GM18861 (cell line): ENCODE data around the gene ZFP36.
"Not testable (repeated sequence)": the region's sequence is repeated elsewhere in the genome, so short reads cannot be mapped to it uniquely, and the experiment has no call there.

Experiments used
- ATAC-seq: cut with Tn5 transposase; IDR thresholded peaks from one replicate; pipeline ENCODE4 v1.9.1; 2021; ENCODE audit not compliant: unreplicated experiment

ZFP36 gene

GRCh38 chr19:39406656-39407409 lies at the start of gene ZFP36:
Gene ZFP36 (plus strand): TSS chr19:39406847. CDS start chr19:39406905, 58 bp downstream.
- no peak for ATAC-seq

GRCh38 chr19:39359026-39359425 lies 47.6 kb upstream of the ZFP36 start:
- ATAC-seq = no peak

- no peak for ATAC-seq
Measured at GRCh38 chr19:39360599-39360998, 46.0 kb upstream of the ZFP36 start.

GRCh38 chr19:39362682-39363657 lies 43.7 kb upstream of the ZFP36 start:
- no peak for ATAC-seq

GRCh38 chr19:39363901-39364457 lies 42.7 kb upstream of the ZFP36 start:
- ATAC-seq = no peak

GRCh38 chr19:39365531-39365930 lies 41.1 kb upstream of the ZFP36 start:
- ATAC-seq = no peak

GRCh38 chr19:39369200-39369599 lies 37.4 kb upstream of the ZFP36 start:
- ATAC-seq = no peak

- ATAC-seq = no peak
Measured at GRCh38 chr19:39370735-39371134, 35.9 kb upstream of the ZFP36 start.

- no peak for ATAC-seq
Measured at GRCh38 chr19:39372047-39372802, 34.4 kb upstream of the ZFP36 start.

GRCh38 chr19:39372941-39373340 lies 33.7 kb upstream of the ZFP36 start:
- ATAC-seq = no peak

- no peak for ATAC-seq
Measured at GRCh38 chr19:39375929-39376328, 30.7 kb upstream of the ZFP36 start.

GRCh38 chr19:39377373-39378362 lies 29.0 kb upstream of the ZFP36 start:
- no peak for ATAC-seq

- not testable (repeated sequence) for ATAC-seq
Measured at GRCh38 chr19:39379366-39379765, 27.3 kb upstream of the ZFP36 start.

GRCh38 chr19:39379865-39380396 lies 26.7 kb upstream of the ZFP36 start:
- ATAC-seq = no peak

- ATAC-seq = no peak
Measured at GRCh38 chr19:39380521-39381502, 25.8 kb upstream of the ZFP36 start.

GRCh38 chr19:39381910-39382611 lies 24.6 kb upstream of the ZFP36 start:
- ATAC-seq = no peak

- no peak for ATAC-seq
Measured at GRCh38 chr19:39382991-39383828, 23.4 kb upstream of the ZFP36 start.
